HG03045 (cell line): ENCODE results near the gene CD151.

ENCODE experiments used
- ATAC-seq: cut with Tn5 transposase; IDR thresholded peaks from one replicate; pipeline ENCODE4 v1.9.1; 2021; ENCODE audit warnings: mild to moderate bottlenecking, moderate library complexity; ENCODE audit not compliant: unreplicated experiment

The CD151 gene

DNA sequence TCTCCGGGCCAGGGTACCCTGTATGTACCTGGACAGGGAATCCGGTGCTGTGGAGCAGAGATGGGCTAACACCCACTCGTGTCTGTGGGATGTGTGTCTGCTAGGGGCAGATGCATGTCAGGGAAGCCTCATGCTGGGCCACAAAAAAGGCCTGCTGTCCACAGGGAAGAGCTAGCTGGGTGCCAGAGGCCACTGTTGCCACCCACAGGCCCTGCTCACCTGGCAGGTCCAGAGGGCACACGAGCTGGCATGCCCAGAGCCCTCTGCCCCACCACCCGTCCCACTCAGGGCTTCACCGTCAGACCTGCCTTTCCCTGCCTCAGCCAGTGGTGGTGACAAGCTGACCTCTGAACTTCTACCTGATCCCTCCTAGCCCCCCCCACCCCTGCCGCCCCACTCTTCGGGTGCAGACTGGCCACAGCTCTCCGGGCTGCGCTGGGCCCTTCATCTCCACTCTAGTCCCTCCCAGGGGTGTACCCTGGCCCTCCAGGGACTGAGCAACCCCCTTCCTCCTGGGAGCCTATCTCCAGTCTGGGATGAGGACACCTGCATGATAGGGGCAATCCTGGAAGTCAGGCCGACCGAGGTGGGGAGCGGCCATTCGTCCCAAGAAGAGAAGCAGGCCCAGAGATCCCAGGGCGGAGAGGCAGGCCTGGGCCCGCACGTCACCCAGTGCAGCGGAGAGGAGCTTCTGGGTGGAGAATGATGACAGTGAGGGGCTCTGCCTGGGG lies 36.0 kb upstream of the CD151 start:
- ATAC-seq: no peak

DNA sequence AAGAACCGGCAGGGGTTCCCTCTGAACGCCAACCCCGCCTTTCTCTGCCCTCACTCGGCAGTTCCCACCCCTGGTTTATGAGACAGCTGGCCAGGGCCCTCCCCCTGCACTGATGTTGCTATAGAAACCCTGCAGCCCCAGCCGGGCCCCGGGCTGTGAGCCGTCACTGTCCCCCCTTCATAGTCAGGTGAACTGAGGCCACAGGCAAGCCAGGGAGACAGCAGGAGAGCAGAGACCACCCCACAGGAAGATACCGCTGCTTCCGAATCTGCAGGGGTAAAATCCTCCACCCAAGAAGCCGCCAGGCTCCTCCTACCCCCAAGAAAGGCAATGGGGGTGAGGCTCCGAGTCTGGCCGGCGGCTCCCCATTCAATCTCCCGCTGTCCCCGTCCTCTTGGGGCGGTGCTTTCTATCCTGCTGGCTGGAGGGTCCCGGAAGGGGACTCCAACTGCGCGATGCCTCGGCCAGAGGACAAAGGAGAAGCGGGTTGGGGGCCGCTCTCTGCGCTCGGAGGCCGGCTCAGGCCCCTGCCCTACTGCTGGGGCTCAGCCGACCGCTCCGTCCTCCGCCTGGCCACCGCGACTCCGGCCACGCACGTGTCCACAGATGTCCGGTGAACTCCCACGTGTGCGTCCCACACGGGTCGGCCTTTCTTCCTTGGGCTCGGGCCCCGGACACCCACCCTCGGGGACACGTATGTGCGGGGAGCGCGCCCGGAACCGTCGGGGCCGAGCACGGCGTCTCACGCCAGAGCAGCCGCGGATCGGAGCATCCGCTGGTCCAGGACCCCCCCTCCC lies 35.3 kb upstream of the CD151 start:
- peak; percentile 43 for ATAC-seq

DNA sequence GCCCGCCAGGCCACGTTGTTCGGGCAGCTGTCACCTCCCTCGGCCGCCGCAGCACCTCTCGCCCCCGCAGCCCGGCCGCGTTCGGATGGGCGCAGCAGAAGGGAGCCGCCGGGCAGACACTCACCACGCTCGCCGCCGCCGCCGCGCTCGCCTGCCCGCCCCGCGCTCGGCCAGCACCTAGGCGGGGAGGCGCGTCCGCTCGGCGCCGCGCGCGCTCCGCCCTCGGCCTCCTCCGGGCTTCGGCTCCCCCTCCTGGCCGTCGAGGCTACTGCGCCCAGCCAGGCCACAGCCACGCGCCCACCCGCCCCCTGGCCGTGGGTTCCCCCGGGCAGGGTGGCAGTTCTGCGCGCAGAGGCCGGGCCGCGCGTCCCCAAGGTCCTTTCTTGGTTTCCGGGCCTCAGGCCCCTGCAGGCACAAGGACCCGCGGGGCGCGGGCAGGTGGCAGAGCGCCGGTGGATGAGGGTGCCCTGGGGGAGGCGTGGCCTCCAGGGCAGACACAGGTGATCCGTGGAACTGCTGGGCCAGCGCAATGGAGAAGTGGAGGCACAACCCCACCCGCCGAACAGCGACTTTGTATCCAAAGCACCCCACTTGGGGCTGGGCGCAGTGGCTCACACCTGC lies 34.5 kb upstream of the CD151 start, which contains the start of gene SLC25A22:
Gene SLC25A22, minus strand, starts transcription at position 189 of the 621 bp plus-strand sequence. CDS start 3,275 bp downstream, outside the sequence.
- peak; percentile 60 for ATAC-seq

DNA sequence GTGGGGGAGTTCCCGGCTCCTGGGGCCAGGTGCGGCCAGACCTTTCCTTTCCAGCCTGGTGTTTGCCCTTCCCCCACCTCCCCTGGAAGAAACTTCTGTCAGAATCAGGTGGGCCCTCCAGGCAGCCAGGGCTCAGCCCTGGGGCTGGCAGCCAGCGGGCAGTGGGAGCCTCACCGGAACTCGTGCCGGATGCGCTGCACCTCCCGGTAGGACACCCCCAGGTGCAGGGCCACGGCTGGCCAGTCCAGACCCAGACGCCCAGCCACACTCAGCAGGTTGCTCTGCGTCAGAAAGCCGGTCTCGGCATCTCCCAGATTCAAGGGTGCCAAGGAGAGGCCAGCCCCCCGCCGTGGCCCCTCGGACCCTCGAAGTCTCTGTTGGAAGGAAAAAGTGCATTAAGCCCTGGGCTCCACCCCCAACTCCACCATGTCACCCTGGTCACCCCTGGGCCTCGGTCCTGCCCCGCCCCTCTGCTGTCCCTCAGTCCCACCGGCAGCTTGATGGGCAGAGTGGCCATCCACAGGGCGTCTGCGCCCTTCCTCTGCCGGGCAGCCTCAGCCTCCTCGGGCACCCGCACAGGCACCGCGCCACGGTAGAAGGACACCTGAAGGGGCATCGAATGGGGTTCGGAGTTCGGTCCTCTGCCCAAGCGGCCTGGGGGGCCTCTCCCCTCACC lies 33.0 kb upstream of the CD151 start:
- no peak for ATAC-seq

- no peak for ATAC-seq
These were observed 32.3 kb upstream of the CD151 start for GRCh38 chr11:800473-800872.

DNA sequence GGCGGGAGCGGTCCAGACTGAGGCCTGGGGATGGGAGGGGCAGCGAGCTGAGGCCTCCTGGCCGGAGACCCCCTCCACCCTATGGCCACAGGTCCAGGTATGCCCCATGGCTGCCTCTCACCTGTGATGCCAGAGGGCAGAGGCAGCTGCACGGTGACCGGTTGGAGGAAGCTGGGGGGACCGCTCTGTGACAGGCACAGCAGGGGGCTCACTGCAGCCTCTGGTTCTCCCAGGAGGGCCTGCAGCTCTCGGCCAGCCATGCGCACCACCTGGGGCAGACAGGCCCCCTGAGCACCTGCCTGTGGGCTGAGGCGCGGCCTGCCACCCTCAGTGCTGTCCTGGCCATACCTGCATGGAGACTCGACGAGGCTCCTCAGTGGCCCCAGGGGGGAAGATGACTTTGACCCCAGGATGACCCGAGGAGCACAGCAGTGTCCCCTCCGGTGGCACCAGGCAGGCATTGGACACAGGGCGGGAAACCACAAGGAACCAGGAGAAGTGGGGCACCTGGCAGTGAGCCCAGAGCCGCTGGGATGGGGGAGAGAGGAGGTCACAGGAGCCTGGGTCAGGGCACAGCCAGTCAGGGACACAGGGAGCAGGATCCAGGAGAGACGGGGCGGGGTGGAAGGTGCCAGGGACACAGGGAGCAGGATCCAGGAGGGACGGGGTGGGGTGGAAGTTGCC lies 31.5 kb upstream of the CD151 start:
- ATAC-seq: no peak

- no peak for ATAC-seq
These were observed 30.6 kb upstream of the CD151 start for GRCh38 chr11:802018-802617.

DNA sequence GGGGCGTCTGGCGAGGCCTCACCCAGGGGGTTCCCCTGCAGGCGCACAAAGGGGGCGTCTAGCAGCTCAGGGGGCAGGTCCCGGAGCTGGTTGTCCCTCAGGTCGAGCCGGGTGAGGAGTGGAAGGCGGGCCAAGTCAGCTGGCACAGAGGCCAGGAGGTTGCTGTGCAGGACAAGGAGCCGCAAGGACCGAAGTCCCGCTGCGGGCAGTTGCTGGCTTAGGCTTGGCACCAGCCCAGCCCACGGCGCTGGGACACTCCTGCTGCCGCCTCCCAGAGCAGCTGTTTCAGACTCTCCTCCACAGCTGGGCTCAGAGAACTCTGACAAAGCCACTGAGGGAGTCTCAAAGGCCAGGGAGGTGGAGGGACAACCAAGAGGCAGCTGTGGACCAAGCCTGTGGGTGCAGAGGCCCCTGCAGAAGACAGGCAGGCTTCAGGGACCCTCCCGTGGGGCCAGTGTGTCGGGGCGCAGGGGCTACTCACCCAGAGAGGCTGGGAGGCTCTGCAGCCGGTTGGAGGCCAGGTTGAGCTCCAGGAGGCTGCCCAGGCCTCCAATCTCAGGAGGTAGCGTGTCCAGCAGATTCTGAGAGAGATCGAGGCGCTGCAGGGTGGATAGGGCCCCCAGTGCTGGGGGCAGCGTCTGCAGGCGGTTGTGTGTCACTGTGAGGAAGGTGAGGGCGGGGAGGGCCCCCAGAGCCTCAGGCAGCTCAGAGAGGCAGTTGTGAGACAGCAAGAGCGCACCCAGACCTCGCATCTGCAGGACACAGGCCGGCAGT lies 29.9 kb upstream of the CD151 start:
- ATAC-seq: no peak

DNA sequence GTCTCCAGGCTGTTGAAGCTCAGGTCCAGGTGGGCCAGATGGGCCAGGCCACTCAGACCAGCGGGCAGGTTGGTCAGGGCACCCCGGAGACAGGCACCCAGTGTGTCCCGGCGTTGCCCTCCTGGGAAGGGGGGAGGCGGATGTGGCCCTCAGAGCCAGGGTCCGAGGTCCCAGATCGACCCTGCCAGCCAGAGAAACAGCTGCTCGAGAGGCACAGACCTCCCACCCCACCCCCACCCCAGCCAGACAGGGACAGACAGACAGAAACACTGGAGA lies 29.3 kb upstream of the CD151 start:
- no peak for ATAC-seq

- no peak for ATAC-seq
These were observed 28.8 kb upstream of the CD151 start for GRCh38 chr11:803770-804598.

DNA sequence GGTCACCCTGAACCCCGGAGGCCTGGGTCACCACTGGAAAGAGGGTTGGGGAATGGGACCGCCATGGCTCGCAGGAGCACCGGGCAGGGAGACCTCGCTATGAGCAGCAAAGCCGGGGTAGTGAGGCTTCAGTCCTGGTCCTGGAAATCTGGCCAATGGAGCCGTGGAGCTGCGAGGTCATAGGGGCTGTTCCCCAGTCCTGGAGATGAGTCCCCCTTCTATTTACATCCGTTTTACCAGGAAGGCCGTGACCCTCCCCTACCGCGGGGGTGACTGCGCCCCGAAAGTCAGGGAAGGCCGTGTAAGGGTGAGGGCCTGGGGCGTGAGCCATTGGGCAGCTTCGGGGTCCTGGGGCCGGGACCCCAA lies 28.2 kb upstream of the CD151 start:
- no peak for ATAC-seq

DNA sequence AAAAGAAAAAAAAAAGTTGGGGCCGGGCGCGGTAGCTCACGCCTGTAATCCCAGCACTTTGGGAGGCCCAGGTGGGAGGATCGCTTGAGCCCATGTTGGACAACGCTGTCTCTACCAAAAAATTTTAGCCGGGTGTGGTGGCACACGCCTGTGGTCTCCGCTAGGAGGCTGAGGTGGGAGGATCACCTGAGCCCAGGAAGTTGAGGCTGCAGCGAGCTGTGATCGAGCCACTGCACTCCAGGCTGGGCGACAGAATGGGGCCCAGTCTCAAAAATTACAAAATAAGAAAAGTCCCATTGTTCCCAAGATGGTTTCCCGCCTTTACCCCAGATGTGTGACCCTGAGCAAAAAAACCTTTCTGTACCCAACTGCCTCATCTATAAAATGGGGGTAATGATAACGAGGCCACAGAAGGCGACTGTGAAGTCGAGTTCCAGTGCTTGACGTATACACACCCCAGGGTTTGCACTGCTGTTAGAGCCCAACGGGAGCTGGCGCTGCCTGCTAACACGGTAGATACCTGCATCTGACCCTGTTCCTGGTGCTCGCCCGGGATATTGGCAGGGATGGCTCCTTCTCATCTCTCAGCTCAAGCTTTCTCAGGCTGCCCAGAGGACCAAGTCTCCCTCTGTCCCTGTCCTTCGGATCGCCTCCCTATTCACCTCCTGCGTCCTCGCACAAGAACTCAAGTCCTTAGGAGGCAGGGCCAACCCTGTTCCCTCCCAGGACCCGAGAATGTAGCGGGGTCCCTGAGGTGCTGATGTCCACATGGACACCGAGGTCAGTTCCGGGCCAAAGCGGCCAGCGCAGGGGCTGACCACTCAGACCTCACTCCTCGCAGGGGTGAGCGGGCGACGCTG lies 24.1 kb upstream of the CD151 start:
- ATAC-seq: no peak

GRCh38 chr11:809287-810039 lies 23.3 kb upstream of the CD151 start, which contains the start of gene RPLP2:
TSS of gene RPLP2 (plus strand) at chr11:809967. CDS start at chr11:810235, 268 bp downstream.
- peak; percentile 71 for ATAC-seq

DNA sequence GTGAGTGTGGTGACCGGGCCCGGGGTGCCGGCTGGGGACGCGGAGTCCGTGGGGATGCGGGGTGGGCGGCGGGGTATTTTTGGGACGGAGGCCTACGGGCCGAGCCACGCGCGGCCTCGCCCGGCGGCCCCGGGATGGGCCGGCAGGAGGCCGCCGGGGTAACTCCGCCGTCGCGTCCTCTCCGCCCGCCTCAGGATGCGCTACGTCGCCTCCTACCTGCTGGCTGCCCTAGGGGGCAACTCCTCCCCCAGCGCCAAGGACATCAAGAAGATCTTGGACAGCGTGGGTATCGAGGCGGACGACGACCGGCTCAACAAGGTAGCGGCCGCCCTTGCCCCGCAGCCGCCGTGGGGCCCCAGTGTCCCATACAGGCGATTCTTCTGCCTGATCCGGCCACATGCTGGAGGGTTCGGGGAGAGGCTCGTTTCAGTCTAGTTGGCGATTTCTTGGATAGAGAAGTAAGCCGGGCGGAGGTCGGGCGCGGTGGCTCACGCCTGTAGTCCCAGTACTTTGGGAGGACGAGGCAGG lies 22.6 kb upstream of the CD151 start:
- peak; percentile 8 for ATAC-seq

DNA sequence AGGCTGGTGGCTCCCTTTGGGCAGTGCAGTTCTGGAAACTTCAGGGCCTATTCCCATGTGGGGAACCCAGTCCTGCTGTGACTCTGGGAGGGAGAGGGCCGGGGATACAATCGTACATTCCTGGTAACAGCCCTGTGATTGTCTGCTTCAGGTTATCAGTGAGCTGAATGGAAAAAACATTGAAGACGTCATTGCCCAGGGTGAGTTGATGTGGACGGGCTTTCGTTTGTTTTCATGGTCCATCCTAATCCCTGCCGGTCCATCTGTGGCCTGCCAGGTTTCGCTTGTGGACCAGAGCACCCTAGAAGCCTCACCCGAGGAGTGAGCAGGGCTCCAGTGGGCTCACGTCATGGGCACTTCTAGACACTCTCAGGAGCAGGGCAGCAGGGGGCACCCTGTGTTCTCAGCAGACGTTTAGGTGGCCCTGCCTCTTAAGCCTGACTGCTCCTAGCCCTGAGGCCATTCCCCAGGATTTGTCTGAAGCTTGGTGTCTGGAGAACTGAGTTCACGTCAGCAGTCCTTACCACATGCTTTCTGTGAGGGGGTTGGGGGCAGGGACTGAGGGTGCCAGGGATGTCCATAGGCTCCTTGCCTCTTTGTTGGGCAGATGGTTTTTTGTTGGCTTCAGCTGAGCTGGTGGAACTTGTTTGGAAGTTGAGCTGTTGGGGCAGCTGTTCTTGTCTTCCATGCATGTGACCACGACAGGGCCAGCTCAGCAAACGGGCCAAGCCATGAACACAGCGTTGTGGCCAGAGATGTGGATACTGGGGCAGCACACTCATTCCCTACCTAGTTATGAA lies 21.1 kb upstream of the CD151 start:
- ATAC-seq: no peak

DNA sequence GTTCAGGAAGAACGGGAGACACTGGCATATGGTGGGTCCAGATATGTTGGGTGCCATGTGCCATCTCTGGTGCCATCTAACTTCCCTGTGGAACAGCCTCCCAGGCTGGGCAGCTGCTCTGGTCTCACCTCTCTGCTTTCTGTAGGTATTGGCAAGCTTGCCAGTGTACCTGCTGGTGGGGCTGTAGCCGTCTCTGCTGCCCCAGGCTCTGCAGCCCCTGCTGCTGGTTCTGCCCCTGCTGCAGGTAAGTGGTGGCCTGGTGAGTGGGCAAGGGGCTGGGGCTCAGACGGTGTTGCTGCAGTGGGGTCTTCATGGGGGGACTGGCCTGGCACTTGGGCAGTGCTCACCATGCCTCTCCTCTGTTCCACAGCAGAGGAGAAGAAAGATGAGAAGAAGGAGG lies 20.4 kb upstream of the CD151 start:
- no peak for ATAC-seq
